HG02571 (cell line): ENCODE results near the gene HNRNPH1.

ENCODE experiments used
- ATAC-seq: cut with Tn5 transposase; IDR thresholded peaks from one replicate; pipeline ENCODE4 v1.9.1; 2021; ENCODE audit warnings: mild to moderate bottlenecking, moderate library complexity; ENCODE audit not compliant: unreplicated experiment

Gene HNRNPH1

GRCh38 chr5:179606071-179606909, 17.2 kb downstream of the HNRNPH1 start:
- no peak for ATAC-seq

- no peak for ATAC-seq
These were observed 18.2 kb downstream of the HNRNPH1 start for GRCh38 chr5:179605026-179605833.

GRCh38 chr5:179603308-179603707, 20.2 kb downstream of the HNRNPH1 start:
- no peak for ATAC-seq

GRCh38 chr5:179601871-179602625, 21.4 kb downstream of the HNRNPH1 start:
- ATAC-seq, result no peak

GRCh38 chr5:179599973-179600372, 23.5 kb downstream of the HNRNPH1 start:
- ATAC-seq, result no peak

- ATAC-seq, result no peak
These were observed 23.9 kb downstream of the HNRNPH1 start for GRCh38 chr5:179599566-179599965.

GRCh38 chr5:179599100-179599499, 24.4 kb downstream of the HNRNPH1 start:
- ATAC-seq, result no peak

GRCh38 chr5:179596421-179596820, 27.1 kb downstream of the HNRNPH1 start:
- ATAC-seq, result no peak

GRCh38 chr5:179595916-179596315, 27.6 kb downstream of the HNRNPH1 start:
- no peak for ATAC-seq

GRCh38 chr5:179588166-179588565, 35.3 kb downstream of the HNRNPH1 start:
- ATAC-seq, result no peak

GRCh38 chr5:179585941-179586401, 37.5 kb downstream of the HNRNPH1 start:
- no peak for ATAC-seq

- ATAC-seq, result no peak
These were observed 46.0 kb downstream of the HNRNPH1 start for GRCh38 chr5:179577286-179577960.

GRCh38 chr5:179572386-179572785, 51.1 kb downstream of the HNRNPH1 start:
- ATAC-seq, result no peak

GRCh38 chr5:179568721-179569120, 54.8 kb downstream of the HNRNPH1 start:
- no peak for ATAC-seq

GRCh38 chr5:179564526-179564925, 58.9 kb downstream of the HNRNPH1 start:
- ATAC-seq, result no peak
